BJ (cell line): ENCODE data around the gene OMD. TPM values are rescaled to one million over a fixed set of nuclear protein-coding genes. Genes with fewer than 3 reads are reported as not detected.

ENCODE experiments used
- CTCF ChIA-PET: fragments of 350-600 bp; formaldehyde crosslinking; extraction: SDS; loops from one replicate; lab custom pipeline; 2021; ENCODE audit warnings: antibody characterized with exemption, inconsistent platforms; lab: Yijun Ruan, JAX
- POLR2A ChIA-PET: fragments of 300-600 bp; sonication (Branson Sonifier 250); formaldehyde crosslinking; extraction: SDS; loops from one replicate; lab custom pipeline; 2021; ENCODE audit warnings: antibody characterized with exemption; lab: Charles Lee
- DNase-seq: peaks from one replicate; pipeline ENCODE4 v3.0.0-alpha.2; 2011; ENCODE audit warnings: low read depth
- H3K27me3 ChIP-seq: 2 replicates; pipeline ENCODE4 v1.6.0; 2011; ENCODE audit warnings: low read length; ENCODE audit not compliant: control insufficient read depth, insufficient read depth
- H3K36me3 ChIP-seq: 2 replicates; pipeline ENCODE4 v1.5.1; 2011; ENCODE audit warnings: low read length; ENCODE audit not compliant: control insufficient read depth, insufficient read depth
- H3K4me3 ChIP-seq: 2 replicates; pipeline ENCODE4 v1.5.1; 2011; ENCODE audit warnings: low read depth, mild to moderate bottlenecking, control low read depth, low read length
- polyA plus RNA-seq: library from polyadenylated mRNA; depleted of rRNA; stranded (reverse); fragments of >200 nt; gene quantifications from 2 replicates; pipeline ENCODE4 v1.2.3, GENCODE V29; 2011
- TF ChIP-seq, protein P1 (sequence below): IDR thresholded peaks from 2 replicates; pipeline ENCODE4 v1.5.1; 2011; ENCODE audit warnings: low read depth, mild to moderate bottlenecking, control low read depth, inconsistent platforms, low read length, moderate library complexity; ENCODE audit not compliant: insufficient read depth

OMD gene
- polyA plus RNA-seq, 1 experiment: 0.10 TPM

GRCh38 chr9:92440751-92441046 is 16.4 kb upstream of the OMD start:
- ChIA-PET CTCF (interaction anchor here (0.8 to 3.2 kb wide), 4 partner anchors 97 to 227 kb away, joined by 3 to 15 read pairs (median 4); no protein-coding TSS in a partner anchor), POLR2A (no interaction called here)
- no peaks in the 10 kb centered on the region for H3K36me3 ChIP-seq
- TF ChIP-seq, protein P1, sequence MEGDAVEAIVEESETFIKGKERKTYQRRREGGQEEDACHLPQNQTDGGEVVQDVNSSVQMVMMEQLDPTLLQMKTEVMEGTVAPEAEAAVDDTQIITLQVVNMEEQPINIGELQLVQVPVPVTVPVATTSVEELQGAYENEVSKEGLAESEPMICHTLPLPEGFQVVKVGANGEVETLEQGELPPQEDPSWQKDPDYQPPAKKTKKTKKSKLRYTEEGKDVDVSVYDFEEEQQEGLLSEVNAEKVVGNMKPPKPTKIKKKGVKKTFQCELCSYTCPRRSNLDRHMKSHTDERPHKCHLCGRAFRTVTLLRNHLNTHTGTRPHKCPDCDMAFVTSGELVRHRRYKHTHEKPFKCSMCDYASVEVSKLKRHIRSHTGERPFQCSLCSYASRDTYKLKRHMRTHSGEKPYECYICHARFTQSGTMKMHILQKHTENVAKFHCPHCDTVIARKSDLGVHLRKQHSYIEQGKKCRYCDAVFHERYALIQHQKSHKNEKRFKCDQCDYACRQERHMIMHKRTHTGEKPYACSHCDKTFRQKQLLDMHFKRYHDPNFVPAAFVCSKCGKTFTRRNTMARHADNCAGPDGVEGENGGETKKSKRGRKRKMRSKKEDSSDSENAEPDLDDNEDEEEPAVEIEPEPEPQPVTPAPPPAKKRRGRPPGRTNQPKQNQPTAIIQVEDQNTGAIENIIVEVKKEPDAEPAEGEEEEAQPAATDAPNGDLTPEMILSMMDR: no peak
- H3K27me3 ChIP-seq: no peaks in the 10 kb centered on the region
- no peak overlapping the region for H3K4me3 ChIP-seq
- DNase-seq: no peak

GRCh38 chr9:92439921-92440750 is 15.9 kb upstream of the OMD start:
- Histone ChIP-seq H3K4me3 (no peak overlapping the region), H3K36me3 (no peaks in the 10 kb centered on the region), H3K27me3 (no peaks in the 10 kb centered on the region)
- DNase-seq: no peak
- TF ChIP-seq, protein P1: no peak
- ChIA-PET CTCF (interaction anchor here (0.8 to 3.5 kb wide), 11 partner anchors 20 to 351 kb away, joined by 3 to 19 read pairs (median 4); no protein-coding TSS in a partner anchor), POLR2A (no interaction called here)

DNA sequence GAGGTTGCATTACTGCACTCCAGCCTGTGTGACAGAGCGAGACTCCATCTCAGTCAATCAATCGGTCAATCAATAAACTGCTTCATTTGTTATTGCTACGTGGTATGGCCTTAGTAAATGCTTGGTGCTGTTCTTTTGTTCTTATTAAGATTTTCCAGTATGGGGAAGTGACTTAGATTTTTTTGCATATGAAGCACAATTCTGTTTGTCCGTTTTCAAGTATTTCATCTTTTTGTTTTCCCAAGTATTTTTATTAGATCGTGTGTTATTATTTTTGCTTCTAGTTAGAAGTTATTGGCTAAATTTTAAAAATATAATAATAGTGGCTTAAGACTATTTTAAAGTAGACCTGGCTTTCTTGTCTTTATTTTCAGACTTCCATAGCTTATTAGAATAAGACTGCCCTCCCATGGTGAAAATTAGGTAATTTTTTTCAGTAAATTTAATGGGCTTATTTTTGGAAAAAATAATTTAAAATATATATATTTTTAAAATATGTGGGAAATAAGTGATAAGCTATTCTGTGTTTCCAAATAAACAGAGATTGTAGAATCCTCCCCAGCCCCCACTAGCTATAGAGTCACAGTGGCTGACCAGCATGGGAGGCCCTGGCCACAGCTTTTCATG is 14.7 kb upstream of the OMD start:
- Histone ChIP-seq H3K4me3 (no peak overlapping the region), H3K27me3 (no peaks in the 10 kb centered on the region), H3K36me3 (no peaks in the 10 kb centered on the region)
- ChIA-PET POLR2A (interaction anchor here (0.6 kb wide), 1 partner anchor 1036 kb away, joined by 3 read pairs; no protein-coding TSS in a partner anchor), CTCF (interaction anchor here (0.6 to 3.5 kb wide), 16 partner anchors 10 to 352 kb away, joined by 3 to 19 read pairs (median 3); partner anchors contain the start of genes CENPP and NOL8)
- TF ChIP-seq, protein P1: peak; percentile 21; the same call in 1 of the 2 replicates
- no peak for DNase-seq

DNA sequence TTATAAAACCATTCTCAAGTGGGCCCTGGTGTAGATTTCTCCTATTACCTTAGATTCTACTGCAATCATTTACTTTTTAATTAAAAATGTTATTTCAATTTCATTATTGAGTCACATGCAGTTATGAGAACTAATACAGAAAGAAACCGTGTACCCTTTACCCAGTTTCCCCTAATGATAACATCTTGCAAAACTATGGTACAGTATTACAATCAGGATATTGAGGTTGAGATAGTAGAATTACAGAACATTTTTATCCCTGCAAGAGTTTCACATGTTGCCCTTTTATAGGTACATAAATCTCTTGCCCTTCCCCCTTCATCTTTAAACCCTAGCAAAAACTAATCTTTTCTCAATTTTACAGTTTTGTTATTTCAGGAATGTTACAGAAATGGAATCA is 11.0 kb upstream of the OMD start:
- Histone ChIP-seq H3K36me3 (no peaks in the 10 kb centered on the region), H3K4me3 (no peak overlapping the region), H3K27me3 (no peaks in the 10 kb centered on the region)
- TF ChIP-seq, protein P1: no peak
- CTCF ChIA-PET: no interaction called here
- DNase-seq: no peak
- POLR2A ChIA-PET: no interaction called here

GRCh38 chr9:92432972-92433548 is 8.8 kb upstream of the OMD start:
- CTCF ChIA-PET: no interaction called here
- no peak for DNase-seq
- H3K27me3 ChIP-seq: no peaks in the 10 kb centered on the region
- TF ChIP-seq, protein P1: no peak
- H3K36me3 ChIP-seq: no peaks in the 10 kb centered on the region
- POLR2A ChIA-PET: no interaction called here
- H3K4me3 ChIP-seq: no peak overlapping the region
